RWPE1 (cell line): ENCODE measurements around the gene JAGN1.
"Not testable (repeated sequence)": the region's sequence is repeated elsewhere in the genome, so short reads cannot be mapped to it uniquely, and the experiment has no call there.

Experiments
- CTCF ChIA-PET: fragments of 350-600 bp; sonication (Branson Sonifier 250); formaldehyde crosslinking; extraction: SDS; loops from one replicate; lab custom pipeline; 2021; lab: Yijun Ruan, JAX
- POLR2A ChIA-PET: fragments of 400-600 bp; formaldehyde crosslinking; extraction: SDS; loops from one replicate; lab custom pipeline; 2020; ENCODE audit warnings: antibody characterized with exemption; ENCODE audit not compliant: low non-redundant PET; lab: Yijun Ruan, JAX
- DNase-seq: peaks from one replicate; pipeline ENCODE4 v3.0.0; 2012; ENCODE audit warnings: low spot score
- H3K27ac ChIP-seq: fragments of 450-650 bp; 2 replicates; pipeline ENCODE4 v1.5.1; 2017
- CTCF ChIP-seq: fragments of 450-650 bp; conservative IDR thresholded peaks from 2 replicates; pipeline ENCODE4 v1.5.1; 2017; ENCODE audit warnings: low read depth, mild to moderate bottlenecking

JAGN1 gene

DNA sequence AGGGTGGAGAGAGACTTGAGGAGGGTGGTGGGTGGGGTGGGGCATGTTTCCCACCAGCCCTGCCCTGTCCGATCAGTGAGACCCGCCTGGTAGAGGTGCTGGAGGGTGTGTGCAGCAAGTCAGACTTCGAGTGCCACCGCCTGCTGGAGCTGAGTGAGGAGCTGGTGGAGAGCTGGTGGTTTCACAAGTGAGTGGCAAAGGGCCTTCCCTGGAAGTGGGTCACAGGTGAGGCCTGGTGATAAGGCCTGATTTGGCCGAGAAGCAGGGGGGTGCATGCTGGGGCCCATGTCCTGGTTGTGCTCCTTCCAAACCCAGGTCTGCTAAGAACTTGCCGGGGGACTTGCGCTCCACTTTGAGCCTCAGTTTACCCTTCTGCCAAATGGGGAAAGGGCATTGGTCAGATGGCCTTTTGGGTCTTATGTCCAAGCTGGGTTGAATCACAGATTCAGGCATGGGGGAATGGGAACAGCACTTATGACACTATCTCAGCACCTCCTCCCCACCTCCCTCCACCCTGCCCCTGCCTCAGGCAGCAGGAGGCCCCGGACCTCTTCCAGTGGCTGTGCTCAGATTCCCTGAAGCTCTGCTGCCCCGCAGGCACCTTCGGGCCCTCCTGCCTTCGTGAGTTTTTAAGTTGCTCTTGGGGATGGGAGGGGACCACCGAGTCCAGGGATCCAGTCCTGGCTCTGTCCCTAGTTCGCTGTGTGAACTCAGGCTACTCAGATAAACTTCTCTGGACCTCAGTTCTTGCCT lies 47.3 kb downstream of the JAGN1 start:
- CTCF ChIA-PET = no interaction called here
- no peak for TF ChIP-seq CTCF
- no peak for DNase-seq
- POLR2A ChIA-PET = no interaction called here
- H3K27ac ChIP-seq = no peak overlapping the region

GRCh38 chr3:9938966-9939365 lies 48.6 kb downstream of the JAGN1 start:
- TF ChIP-seq CTCF = no peak
- DNase-seq = no peak
- no peak overlapping the region for H3K27ac ChIP-seq
- ChIA-PET POLR2A (no interaction called here), CTCF (no interaction called here)

- H3K27ac ChIP-seq, CTCF ChIA-PET, DNase-seq, POLR2A ChIA-PET: not testable (repeated sequence)
These were observed 49.5 kb downstream of the JAGN1 start for GRCh38 chr3:9939906-9940305.

DNA sequence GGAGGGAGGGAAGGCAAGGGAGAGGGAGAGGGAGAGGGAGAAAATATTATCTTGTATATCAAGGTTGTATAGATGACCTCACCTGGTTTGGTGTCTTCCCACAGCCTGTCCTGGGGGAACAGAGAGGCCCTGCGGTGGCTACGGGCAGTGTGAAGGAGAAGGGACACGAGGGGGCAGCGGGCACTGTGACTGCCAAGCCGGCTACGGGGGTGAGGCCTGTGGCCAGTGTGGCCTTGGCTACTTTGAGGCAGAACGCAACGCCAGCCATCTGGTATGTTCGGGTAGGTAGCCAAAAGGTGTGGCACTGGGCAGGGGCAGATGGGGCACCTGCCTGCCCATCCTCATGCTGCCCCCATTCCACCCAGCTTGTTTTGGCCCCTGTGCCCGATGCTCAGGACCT lies 50.3 kb downstream of the JAGN1 start:
- CTCF ChIA-PET = no interaction called here
- no peak for DNase-seq
- 0 out of 2 replicates have a peak overlapping the region, but pooled peaks have one; percentile 6 for H3K27ac ChIP-seq
- POLR2A ChIA-PET = no interaction called here
- no peak for TF ChIP-seq CTCF

DNA sequence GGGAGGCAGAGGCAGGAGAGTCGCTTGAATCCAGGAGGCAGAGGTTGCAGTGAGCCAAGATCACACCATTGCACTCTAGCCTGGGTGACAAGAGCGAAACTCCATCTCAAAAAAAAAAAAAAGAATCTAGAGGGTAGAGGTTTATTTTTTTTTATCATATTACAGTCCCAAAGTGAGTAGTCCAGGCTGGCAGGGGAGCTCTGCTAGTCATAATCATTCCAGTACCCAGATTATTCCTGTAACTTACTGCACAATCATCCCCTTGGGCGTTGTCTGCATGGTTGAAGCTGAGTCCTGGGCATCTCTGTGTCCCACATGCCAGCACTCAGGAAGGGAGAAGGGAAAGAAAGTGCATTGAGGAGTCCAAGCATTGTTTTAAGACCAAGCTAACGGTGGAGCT lies 51.8 kb downstream of the JAGN1 start:
- no peak for DNase-seq
- POLR2A ChIA-PET = interaction anchor here (0.7 kb wide), 1 partner anchor 306 kb away, joined by 3 read pairs; no protein-coding TSS in a partner anchor
- peak overlapping the region; percentile 49; the same call in 1 of the 2 replicates for H3K27ac ChIP-seq
- CTCF ChIA-PET = interaction anchor here (0.7 kb wide), 1 partner anchor 13 kb away, joined by 6 read pairs; no protein-coding TSS in a partner anchor
- no peak for TF ChIP-seq CTCF

DNA sequence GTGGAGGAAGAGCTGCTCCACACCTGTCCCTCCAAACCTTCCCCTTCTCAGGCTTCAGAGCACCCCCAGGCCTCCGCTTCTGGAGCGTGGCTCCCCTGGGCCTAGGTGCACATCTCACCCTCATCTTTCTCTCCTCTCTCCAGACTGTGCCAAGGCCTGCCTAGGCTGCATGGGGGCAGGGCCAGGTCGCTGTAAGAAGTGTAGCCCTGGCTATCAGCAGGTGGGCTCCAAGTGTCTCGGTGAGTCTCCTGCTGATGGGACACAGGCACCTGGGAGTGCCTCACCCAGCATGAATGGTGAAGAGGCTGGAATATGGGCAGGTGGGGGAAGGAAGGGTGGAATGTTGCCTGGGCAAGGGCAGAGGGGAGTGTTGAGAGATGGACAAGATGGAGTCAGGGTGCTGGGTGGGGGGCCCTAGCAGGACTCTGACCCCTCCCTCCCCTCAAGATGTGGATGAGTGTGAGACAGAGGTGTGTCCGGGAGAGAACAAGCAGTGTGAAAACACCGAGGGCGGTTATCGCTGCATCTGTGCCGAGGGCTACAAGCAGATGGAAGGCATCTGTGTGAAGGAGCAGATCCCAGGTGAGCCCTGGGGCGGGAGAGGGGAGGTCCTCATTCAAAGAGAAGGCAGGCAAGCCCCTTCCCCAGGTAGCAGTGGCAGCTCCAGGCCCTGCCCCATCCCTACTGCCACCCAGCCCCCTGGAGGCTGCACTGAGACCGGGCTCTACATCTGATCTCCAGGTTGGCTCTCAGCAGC lies 52.7 kb downstream of the JAGN1 start:
- DNase-seq = no peak
- H3K27ac ChIP-seq = peak overlapping the region; percentile 49; the same call in 1 of the 2 replicates
- ChIA-PET CTCF (no interaction called here), POLR2A (no interaction called here)
- TF ChIP-seq CTCF = no peak
